IPS-20b (cell line): ENCODE data around the gene KLF1.

Source experiments
- H3K27ac ChIP-seq: one replicate; pipeline ENCODE4 v1.5.1; 2013; ENCODE audit warnings: low read length
- H3K27me3 ChIP-seq: 2 replicates; pipeline ENCODE4 v1.6.1; 2013; ENCODE audit warnings: mild to moderate bottlenecking, low read length, inconsistent platforms; ENCODE audit not compliant: insufficient read depth
- H3K36me3 ChIP-seq: 2 replicates; pipeline ENCODE4 v1.6.1; 2013; ENCODE audit warnings: low read depth, mild to moderate bottlenecking, inconsistent platforms, low read length, moderate library complexity; ENCODE audit not compliant: insufficient read depth
- H3K4me1 ChIP-seq: 2 replicates; pipeline ENCODE4 v1.6.1; 2013; ENCODE audit warnings: mild to moderate bottlenecking, control low read depth, inconsistent platforms, low read length, moderate library complexity; ENCODE audit not compliant: insufficient read depth
- H3K4me3 ChIP-seq: 2 replicates; pipeline ENCODE4 v1.5.1; 2013; ENCODE audit warnings: mild to moderate bottlenecking, low read length, inconsistent platforms
- H3K9ac ChIP-seq: 2 replicates; pipeline ENCODE4 v1.6.1; 2013; ENCODE audit warnings: low read depth, mild to moderate bottlenecking, inconsistent platforms, low read length, moderate library complexity
- H3K9me3 ChIP-seq: 2 replicates; pipeline ENCODE4 v1.6.1; 2013; ENCODE audit warnings: mild to moderate bottlenecking, low read depth, low read length, inconsistent platforms; ENCODE audit not compliant: insufficient read depth

Gene KLF1

GRCh38 chr19:12840091-12841079 is 46.6 kb downstream of the KLF1 start:
- H3K4me1 ChIP-seq = peaks cover 9% of the 10 kb centered on the region
- no peaks in the 10 kb centered on the region for H3K9me3 ChIP-seq
- peaks cover 36% of the 10 kb centered on the region for H3K27me3 ChIP-seq
- H3K36me3 ChIP-seq = no peaks in the 10 kb centered on the region
- H3K27ac ChIP-seq = peak overlapping the region; percentile 47
- H3K4me3 ChIP-seq = peak overlapping the region; percentile 69; the same call in 1 of the 2 replicates
- H3K9ac ChIP-seq = peak overlapping the region; percentile 63; the same call in 1 of the 2 replicates

GRCh38 chr19:12838886-12839756 is 47.9 kb downstream of the KLF1 start:
- Histone ChIP-seq H3K9me3 (no peaks in the 10 kb centered on the region), H3K9ac (peak overlapping the region; percentile 55; the same call in 1 of the 2 replicates), H3K27me3 (peaks cover 49% of the 10 kb centered on the region), H3K36me3 (no peaks in the 10 kb centered on the region), H3K4me3 (peak overlapping the region; percentile 69), H3K4me1 (peaks cover 9% of the 10 kb centered on the region), H3K27ac (no peak overlapping the region)

GRCh38 chr19:12838182-12838885 is 48.7 kb downstream of the KLF1 start, which contains the start of gene MAST1:
Gene MAST1 (plus strand): TSS chr19:12838515. CDS start chr19:12838573, 58 bp downstream.
- Histone ChIP-seq H3K4me1 (peaks cover 9% of the 10 kb centered on the region), H3K9me3 (no peaks in the 10 kb centered on the region), H3K9ac (peak within 1 kb of the TSS; percentile 55; the same call in 1 of the 2 replicates), H3K4me3 (peak within 1 kb of the TSS; percentile 69), H3K27me3 (peaks cover 53% of the 10 kb centered on the region), H3K36me3 (no peaks in the 10 kb centered on the region), H3K27ac (no peak within 1 kb of the TSS)

GRCh38 chr19:12837225-12837624 is 49.8 kb downstream of the KLF1 start:
- H3K9ac ChIP-seq = no peak overlapping the region
- no peak overlapping the region for H3K4me3 ChIP-seq
- no peaks in the 10 kb centered on the region for H3K36me3 ChIP-seq
- peaks cover 64% of the 10 kb centered on the region for H3K27me3 ChIP-seq
- no peak overlapping the region for H3K27ac ChIP-seq
- peaks cover 13% of the 10 kb centered on the region for H3K4me1 ChIP-seq
- H3K9me3 ChIP-seq = no peaks in the 10 kb centered on the region

- peaks cover 10% of the 10 kb centered on the region for H3K4me1 ChIP-seq
- peak overlapping the region; percentile 63; the same call in 1 of the 2 replicates for H3K4me3 ChIP-seq
- peaks cover 72% of the 10 kb centered on the region for H3K27me3 ChIP-seq
- no peak overlapping the region for H3K9ac ChIP-seq
- no peaks in the 10 kb centered on the region for H3K36me3 ChIP-seq
- H3K27ac ChIP-seq = no peak overlapping the region
- H3K9me3 ChIP-seq = no peaks in the 10 kb centered on the region
Measured at GRCh38 chr19:12836529-12836863, 50.5 kb downstream of the KLF1 start.

- Histone ChIP-seq H3K36me3 (no peaks in the 10 kb centered on the region), H3K4me3 (peak overlapping the region; percentile 65), H3K27ac (no peak overlapping the region), H3K4me1 (peaks cover 7% of the 10 kb centered on the region), H3K9me3 (no peaks in the 10 kb centered on the region), H3K27me3 (peaks cover 85% of the 10 kb centered on the region), H3K9ac (no peak overlapping the region; the same call in 1 of the 2 replicates)
Measured at GRCh38 chr19:12834976-12835757, 51.8 kb downstream of the KLF1 start.

GRCh38 chr19:12834566-12834943 is 52.4 kb downstream of the KLF1 start, which contains the start of gene RTBDN:
Gene RTBDN (minus strand): TSS chr19:12834579. CDS start chr19:12829979, 4,600 bp downstream.
- no peaks in the 10 kb centered on the region for H3K36me3 ChIP-seq
- no peak within 1 kb of the TSS for H3K27ac ChIP-seq
- no peaks in the 10 kb centered on the region for H3K9me3 ChIP-seq
- peak within 1 kb of the TSS; percentile 65 for H3K4me3 ChIP-seq
- peak within 1 kb of the TSS; percentile 33; the same call in 1 of the 2 replicates for H3K9ac ChIP-seq
- H3K27me3 ChIP-seq = peaks cover 86% of the 10 kb centered on the region
- peaks cover 4% of the 10 kb centered on the region; the same call in 1 of the 2 replicates for H3K4me1 ChIP-seq
